Liver (tissue), 3 donors: Measurements from ENCODE around the gene SECISBP2L.

Experiments used
- CTCF ChIP-seq: fragments of 150-350 bp; IDR thresholded peaks from 2 replicates; pipeline ENCODE4 v1.5.1; 2017; ENCODE audit warnings: improper control_type of control experiment, low read depth, low read length; ENCODE audit not compliant: missing input control
- FOXA2 ChIP-seq: IDR thresholded peaks from 2 replicates; pipeline ENCODE4 v1.6.1; 2016; ENCODE audit warnings: antibody characterized with exemption
- HNF4A ChIP-seq, 2 donors: conservative IDR thresholded peaks; 2 replicates each; pipeline ENCODE4 v1.6.1; 2016; ENCODE audit warnings: antibody characterized with exemption in 2 of 2, mild to moderate bottlenecking in 2 of 2
- JUND ChIP-seq, 2 donors: IDR thresholded peaks; 2 replicates each; pipeline ENCODE4 v1.6.1; 2016; ENCODE audit warnings: antibody characterized with exemption in 2 of 2
- RAD21 ChIP-seq, 2 donors: IDR thresholded peaks; 2 replicates each; pipeline ENCODE4 v1.6.1; 2016; ENCODE audit warnings: antibody characterized with exemption in 2 of 2, mild to moderate bottlenecking in 2 of 2
- REST ChIP-seq: IDR thresholded peaks from 2 replicates; pipeline ENCODE4 v1.6.1; 2016; ENCODE audit warnings: antibody characterized with exemption, mild to moderate bottlenecking
- RXRA ChIP-seq, 2 donors: IDR thresholded peaks; 2 replicates each; pipeline ENCODE4 v1.6.1; 2017 to 2018; ENCODE audit warnings: antibody characterized with exemption in 2 of 2, mild to moderate bottlenecking in 1 of 2
- SP1 ChIP-seq: IDR thresholded peaks from 2 replicates; pipeline ENCODE4 v1.6.1; 2018; ENCODE audit warnings: antibody characterized with exemption, mild to moderate bottlenecking
- TAF1 ChIP-seq: conservative IDR thresholded peaks from 2 replicates; pipeline ENCODE4 v1.6.1; 2016; ENCODE audit warnings: antibody characterized with exemption, mild to moderate bottlenecking
- YY1 ChIP-seq: IDR thresholded peaks from 2 replicates; pipeline ENCODE4 v1.6.1; 2016; ENCODE audit warnings: antibody characterized with exemption, mild to moderate bottlenecking
- TF ChIP-seq, protein P1 (sequence below): IDR thresholded peaks from 2 replicates; pipeline ENCODE4 v1.6.1; 2016; ENCODE audit warnings: antibody characterized with exemption
- donor health status: healthy.
- donor health status: healthy.

GRCh38 chr15:49055630-49056029, 9.4 kb upstream of the SECISBP2L start:
- no peak for TF ChIP-seq CTCF
- TF ChIP-seq RAD21 (IDR thresholded peaks at IDR 0.05) = no peak
- no peak for TF ChIP-seq TAF1
- no peak for TF ChIP-seq JUND (IDR thresholded peaks at IDR 0.05)
- no peak for TF ChIP-seq SP1
- no peak for TF ChIP-seq FOXA2
- TF ChIP-seq RXRA (IDR thresholded peaks at IDR 0.05) = no peak
- TF ChIP-seq YY1 = no peak
- no peak for TF ChIP-seq REST
- TF ChIP-seq HNF4A (conservative IDR thresholded peaks at IDR 0.05) = no peak
- TF ChIP-seq, protein P1, sequence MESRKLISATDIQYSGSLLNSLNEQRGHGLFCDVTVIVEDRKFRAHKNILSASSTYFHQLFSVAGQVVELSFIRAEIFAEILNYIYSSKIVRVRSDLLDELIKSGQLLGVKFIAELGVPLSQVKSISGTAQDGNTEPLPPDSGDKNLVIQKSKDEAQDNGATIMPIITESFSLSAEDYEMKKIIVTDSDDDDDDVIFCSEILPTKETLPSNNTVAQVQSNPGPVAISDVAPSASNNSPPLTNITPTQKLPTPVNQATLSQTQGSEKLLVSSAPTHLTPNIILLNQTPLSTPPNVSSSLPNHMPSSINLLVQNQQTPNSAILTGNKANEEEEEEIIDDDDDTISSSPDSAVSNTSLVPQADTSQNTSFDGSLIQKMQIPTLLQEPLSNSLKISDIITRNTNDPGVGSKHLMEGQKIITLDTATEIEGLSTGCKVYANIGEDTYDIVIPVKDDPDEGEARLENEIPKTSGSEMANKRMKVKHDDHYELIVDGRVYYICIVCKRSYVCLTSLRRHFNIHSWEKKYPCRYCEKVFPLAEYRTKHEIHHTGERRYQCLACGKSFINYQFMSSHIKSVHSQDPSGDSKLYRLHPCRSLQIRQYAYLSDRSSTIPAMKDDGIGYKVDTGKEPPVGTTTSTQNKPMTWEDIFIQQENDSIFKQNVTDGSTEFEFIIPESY = no peak
